Measurements from ENCODE around the gene OSM. TPM values are rescaled to one million over a fixed set of nuclear protein-coding genes. Genes with fewer than 3 reads are reported as not detected.
A peak's percentile ranks its signal among the peaks of the same experiment; 100 is the strongest.

Gene OSM
- total and polyA plus RNA-seq, 2 experiments from 2014 or later, result not detected

- Histone ChIP-seq H3K9ac (no peak overlapping the region), H3K9me3 (ENCODE audit: low read depth) (no peaks in the 10 kb centered on the region), H3K27me3 (replicated peaks; ENCODE audit: insufficient read depth) (no peaks in the 10 kb centered on the region), H3K4me3 (no peak overlapping the region), H3K4me2 (ENCODE audit: unreplicated experiment) (no peak overlapping the region), H3K4me1 (ENCODE audit: insufficient read depth) (peaks cover 25% of the 10 kb centered on the region), H3F3A (ENCODE audit: insufficient read depth) (peaks cover 8% of the 10 kb centered on the region; the same call in 1 of the 2 replicates), H3K9me2 (ENCODE audit: insufficient read depth) (no peaks in the 10 kb centered on the region), H3K79me2 (ENCODE audit: insufficient read depth) (no peaks in the 10 kb centered on the region), H4K20me1 (ENCODE audit: insufficient read depth) (no peaks in the 10 kb centered on the region), H3K27ac (no peak overlapping the region), H2AFZ (no peak overlapping the region), H3K36me3 (ENCODE audit: low read depth) (no peaks in the 10 kb centered on the region)
- in situ Hi-C loops (cut with MboI), result no loop called here
- no peak for DNase-seq
- TF ChIP-seq EZH2phosphoT487 (IDR thresholded peaks at IDR 0.05; ENCODE audit: insufficient read depth, low read depth) (no peak), EZH2 (IDR thresholded peaks at IDR 0.05; ENCODE audit: insufficient read depth, poor library complexity, severe bottlenecking) (no peak)
- 91 to 94% methylated on average over 11 of the region's 11 CpGs for WGBS, 2 experiments (ENCODE audit: low coverage in 1 of 2, low lambda C conversion rate in 2 of 2, missing lambda C conversion rate in 2 of 2)
These were observed 19.1 kb downstream of the OSM start for GRCh38 chr22:30247561-30247960.

DNA sequence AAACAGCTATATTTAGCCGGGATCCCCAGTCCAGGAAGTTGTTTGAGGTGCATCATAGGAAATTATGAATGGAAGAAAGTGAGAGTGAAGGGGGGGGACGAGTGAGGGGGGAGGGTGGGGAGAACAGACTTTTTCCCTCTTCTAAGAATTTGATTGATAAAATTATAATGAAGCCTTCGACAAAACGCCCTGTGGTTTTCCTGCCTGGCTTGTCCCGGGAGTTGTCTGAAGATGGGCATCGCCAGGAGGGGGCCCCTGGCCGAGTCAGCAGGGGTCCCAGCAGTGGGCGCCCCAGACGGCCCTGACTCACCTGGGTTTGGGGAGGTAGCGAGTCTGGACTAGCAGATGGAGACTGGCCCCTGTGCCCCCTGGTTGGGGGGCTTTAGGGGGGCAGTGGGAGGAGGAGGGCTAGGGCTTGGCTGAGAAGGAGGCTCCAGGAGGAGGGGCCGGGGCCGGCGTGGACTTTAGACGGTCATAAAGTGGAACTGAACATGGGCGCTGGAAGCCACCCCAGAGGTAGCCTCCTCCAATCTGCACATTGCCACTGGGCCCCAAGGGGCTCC is 19.8 kb downstream of the OSM start:
- Histone ChIP-seq H3K4me3 (peak overlapping the region; percentile 83), H3K36me3 (ENCODE audit: low read depth) (no peaks in the 10 kb centered on the region), H3K27me3 (replicated peaks; ENCODE audit: insufficient read depth) (no peaks in the 10 kb centered on the region), H3K79me2 (ENCODE audit: insufficient read depth) (no peaks in the 10 kb centered on the region), H3K27ac (no peak overlapping the region), H3K9ac (peak overlapping the region; percentile 79), H3K9me3 (ENCODE audit: low read depth) (no peaks in the 10 kb centered on the region), H3K4me1 (ENCODE audit: insufficient read depth) (peaks cover 21% of the 10 kb centered on the region), H3K9me2 (ENCODE audit: insufficient read depth) (no peaks in the 10 kb centered on the region), H3K4me2 (ENCODE audit: unreplicated experiment) (peak overlapping the region; percentile 86), H2AFZ (peak overlapping the region; percentile 76), H3F3A (ENCODE audit: insufficient read depth) (peaks cover 12% of the 10 kb centered on the region; the same call in 1 of the 2 replicates), H4K20me1 (ENCODE audit: insufficient read depth) (no peaks in the 10 kb centered on the region)
- 46 to 53% methylated on average over 11 to 15 of the region's 15 CpGs for WGBS, 2 experiments (ENCODE audit: low coverage in 1 of 2, low lambda C conversion rate in 2 of 2, missing lambda C conversion rate in 2 of 2)
- DNase-seq, result no peak
- TF ChIP-seq EZH2 (IDR thresholded peaks at IDR 0.05; ENCODE audit: insufficient read depth, poor library complexity, severe bottlenecking), result no peak
- TF ChIP-seq EZH2phosphoT487 (IDR thresholded peaks at IDR 0.05; ENCODE audit: insufficient read depth, low read depth), result no peak
- in situ Hi-C loops (cut with MboI), result no loop called here

DNA sequence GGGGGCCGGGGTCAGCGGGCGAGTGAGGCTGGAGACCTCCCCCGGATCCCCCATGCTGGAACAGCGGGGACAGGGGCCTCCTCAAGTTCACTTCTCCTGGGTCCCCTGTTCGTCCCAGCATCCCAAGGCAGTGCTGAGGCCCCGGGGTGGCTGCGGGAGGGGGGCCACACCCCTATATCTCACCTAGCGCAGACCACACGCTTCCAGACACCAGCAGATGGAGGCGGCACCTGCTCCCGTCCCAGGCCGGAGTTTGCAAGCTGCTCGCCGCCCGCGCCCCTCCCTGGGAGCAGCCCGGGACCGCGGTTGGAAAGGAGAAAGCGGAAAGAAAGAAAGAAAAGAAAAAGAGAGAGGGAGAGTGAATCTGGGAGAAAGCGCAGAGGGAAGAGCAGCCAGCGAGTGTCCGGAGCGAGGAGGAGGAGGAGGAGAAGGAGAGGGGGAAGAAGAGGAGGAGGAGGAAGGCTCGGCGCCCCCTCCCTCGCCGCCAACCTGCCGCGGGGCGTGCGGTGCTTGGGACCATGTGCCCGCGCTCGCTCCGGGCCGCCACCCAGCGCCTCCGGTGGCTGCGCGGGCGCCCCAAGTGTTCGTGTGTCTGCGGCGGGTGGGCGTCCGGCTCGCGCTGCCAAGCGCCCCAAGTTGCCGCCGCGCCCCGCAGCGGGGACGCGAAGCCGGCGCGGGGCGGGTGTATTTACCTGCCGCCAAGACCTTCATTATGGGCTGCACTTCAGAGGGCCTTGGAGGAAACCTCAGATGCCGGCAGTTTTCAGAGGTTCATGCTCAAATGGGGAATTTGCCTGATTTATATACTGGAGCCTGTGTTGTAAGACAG is 20.5 kb downstream of the OSM start, which contains the start of gene LIF:
TSS of gene LIF (minus strand) at position 775 of the 829 bp plus-strand sequence. CDS start at position 711, 64 bp downstream.
- TF ChIP-seq EZH2phosphoT487 (IDR thresholded peaks at IDR 0.05; ENCODE audit: insufficient read depth, low read depth) (no peak), EZH2 (IDR thresholded peaks at IDR 0.05; ENCODE audit: insufficient read depth, poor library complexity, severe bottlenecking) (no peak)
- Histone ChIP-seq H3K9me2 (ENCODE audit: insufficient read depth) (no peaks in the 10 kb centered on the region), H2AFZ (peak within 1 kb of the TSS; percentile 76), H3K9me3 (ENCODE audit: low read depth) (no peaks in the 10 kb centered on the region), H3K36me3 (ENCODE audit: low read depth) (no peaks in the 10 kb centered on the region), H3K79me2 (ENCODE audit: insufficient read depth) (no peaks in the 10 kb centered on the region), H3F3A (ENCODE audit: insufficient read depth) (peaks cover 12% of the 10 kb centered on the region; the same call in 1 of the 2 replicates), H3K9ac (peak within 1 kb of the TSS; percentile 79), H3K4me2 (ENCODE audit: unreplicated experiment) (peak within 1 kb of the TSS; percentile 86), H3K27me3 (replicated peaks; ENCODE audit: insufficient read depth) (no peaks in the 10 kb centered on the region), H4K20me1 (ENCODE audit: insufficient read depth) (no peaks in the 10 kb centered on the region), H3K4me3 (peak within 1 kb of the TSS; percentile 83), H3K27ac (0 out of 2 replicates have a peak within 1 kb of the TSS, but pooled peaks have one; percentile 12), H3K4me1 (ENCODE audit: insufficient read depth) (peaks cover 14% of the 10 kb centered on the region)
- 3 to 5% methylated on average over 52 to 55 of the region's 64 CpGs for WGBS, 2 experiments (ENCODE audit: low coverage in 1 of 2, low lambda C conversion rate in 2 of 2, missing lambda C conversion rate in 2 of 2)
- in situ Hi-C loops (cut with MboI), result no loop called here
- peak; percentile 79 for DNase-seq

DNA sequence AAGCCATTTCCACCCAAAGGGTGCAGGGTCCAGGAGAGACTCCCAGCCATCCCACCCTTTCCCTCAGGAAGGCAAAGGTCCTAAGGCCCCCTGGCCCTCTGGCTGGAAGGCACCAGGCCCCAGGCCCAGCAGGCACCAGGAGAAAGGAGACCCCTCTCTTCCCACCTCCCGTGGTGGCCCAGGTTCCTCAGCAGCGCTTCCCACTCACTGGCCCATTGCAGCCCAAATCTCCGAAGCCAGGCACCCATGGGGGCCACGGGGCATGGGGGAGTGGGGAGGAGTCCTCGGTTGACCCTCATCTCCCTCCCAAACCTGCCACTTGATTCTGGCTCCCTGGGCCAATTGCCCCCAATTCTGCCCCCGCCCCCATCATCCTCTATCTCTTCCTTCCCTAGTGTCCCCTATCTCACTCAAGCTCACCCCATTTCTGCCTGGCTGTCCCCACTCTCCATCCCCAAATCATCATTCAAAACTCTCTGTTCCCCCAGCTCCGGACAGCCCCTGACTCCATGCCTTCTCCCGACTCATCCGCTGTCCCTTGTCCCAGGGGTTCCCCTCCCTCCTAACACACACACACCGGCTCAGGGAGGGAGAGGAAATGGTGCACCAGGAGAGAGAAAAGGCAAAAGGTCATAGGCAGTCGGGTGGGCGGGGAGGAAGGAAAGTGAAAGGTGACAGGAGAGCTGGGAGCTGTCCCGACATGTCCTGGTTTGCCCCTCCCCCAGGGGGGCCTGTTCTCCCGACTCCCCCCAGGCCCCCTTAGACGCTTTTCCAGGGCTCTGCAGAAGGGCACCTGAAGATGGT is 21.3 kb downstream of the OSM start:
- DNase-seq, result no peak
- Histone ChIP-seq H2AFZ (peak overlapping the region; percentile 76; the same call in 1 of the 2 replicates), H3K79me2 (ENCODE audit: insufficient read depth) (no peaks in the 10 kb centered on the region), H3K9me2 (ENCODE audit: insufficient read depth) (no peaks in the 10 kb centered on the region), H3F3A (ENCODE audit: insufficient read depth) (peaks cover 12% of the 10 kb centered on the region; the same call in 1 of the 2 replicates), H3K27me3 (replicated peaks; ENCODE audit: insufficient read depth) (no peaks in the 10 kb centered on the region), H3K36me3 (ENCODE audit: low read depth) (no peaks in the 10 kb centered on the region), H3K4me2 (ENCODE audit: unreplicated experiment) (peak overlapping the region; percentile 86), H3K4me3 (peak overlapping the region; percentile 83), H3K9ac (peak overlapping the region; percentile 79), H4K20me1 (ENCODE audit: insufficient read depth) (no peaks in the 10 kb centered on the region), H3K9me3 (ENCODE audit: low read depth) (no peaks in the 10 kb centered on the region), H3K27ac (no peak overlapping the region), H3K4me1 (ENCODE audit: insufficient read depth) (peaks cover 7% of the 10 kb centered on the region; the same call in 1 of the 2 replicates)
- WGBS, 2 experiments (ENCODE audit: low coverage in 1 of 2, low lambda C conversion rate in 2 of 2, missing lambda C conversion rate in 2 of 2), result 68 to 74% methylated on average over 11 to 15 of the region's 15 CpGs
- TF ChIP-seq EZH2phosphoT487 (IDR thresholded peaks at IDR 0.05; ENCODE audit: insufficient read depth, low read depth), result no peak
- no peak for TF ChIP-seq EZH2 (IDR thresholded peaks at IDR 0.05; ENCODE audit: insufficient read depth, poor library complexity, severe bottlenecking)
- in situ Hi-C loops (cut with MboI), result no loop called here
